HG03457 (cell line): Measurements from ENCODE around the gene PKN1.
"Not testable (repeated sequence)": the region's sequence is repeated elsewhere in the genome, so short reads cannot be mapped to it uniquely, and the experiment has no call there.

Source experiments
- ATAC-seq: cut with Tn5 transposase; IDR thresholded peaks from one replicate; pipeline ENCODE4 v1.9.1; 2021; ENCODE audit warnings: moderate number of reproducible peaks; ENCODE audit not compliant: unreplicated experiment

PKN1 gene

DNA sequence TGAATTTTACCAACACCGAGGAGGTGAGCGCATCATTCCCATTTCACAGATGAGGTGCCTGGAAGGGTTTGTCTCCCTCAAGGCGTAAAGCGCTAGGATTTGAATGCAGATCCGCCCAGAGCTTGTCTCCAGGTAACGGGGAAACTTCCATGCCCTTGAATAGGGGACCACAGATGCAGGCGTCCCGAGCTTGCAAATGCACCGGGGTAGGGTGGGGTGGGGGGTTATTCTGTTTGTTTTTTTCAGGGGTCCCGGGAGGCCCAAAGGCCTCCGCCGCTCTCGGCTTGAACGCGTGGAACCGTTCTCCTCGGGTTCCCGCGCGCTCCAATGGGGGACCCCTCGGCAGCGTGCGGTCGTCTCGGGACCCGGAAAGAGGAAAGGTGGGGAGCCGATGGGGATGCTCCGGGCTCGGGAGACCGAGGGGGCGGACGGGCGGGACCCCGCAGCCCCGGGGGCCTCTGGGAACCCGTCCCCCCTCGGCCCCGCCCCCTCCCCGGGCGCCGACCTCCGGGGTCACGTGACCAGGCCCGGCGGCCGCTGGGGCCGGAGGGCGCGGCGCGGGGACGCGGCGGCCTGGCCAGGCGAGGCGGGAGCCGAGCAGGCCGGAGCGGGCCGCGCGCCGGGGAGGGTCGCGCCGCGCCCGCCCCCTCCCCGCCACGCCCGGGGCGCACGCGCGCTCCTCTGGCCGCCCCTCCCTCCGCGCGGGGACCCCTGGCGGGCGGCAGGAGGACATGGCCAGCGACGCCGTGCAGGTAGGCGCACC lies at the start of gene PKN1:
Gene PKN1, plus strand, starts transcription at position 516 of the 763 bp plus-strand sequence. Its CDS starts 216 bp downstream, at position 732.
- no peak for ATAC-seq

DNA sequence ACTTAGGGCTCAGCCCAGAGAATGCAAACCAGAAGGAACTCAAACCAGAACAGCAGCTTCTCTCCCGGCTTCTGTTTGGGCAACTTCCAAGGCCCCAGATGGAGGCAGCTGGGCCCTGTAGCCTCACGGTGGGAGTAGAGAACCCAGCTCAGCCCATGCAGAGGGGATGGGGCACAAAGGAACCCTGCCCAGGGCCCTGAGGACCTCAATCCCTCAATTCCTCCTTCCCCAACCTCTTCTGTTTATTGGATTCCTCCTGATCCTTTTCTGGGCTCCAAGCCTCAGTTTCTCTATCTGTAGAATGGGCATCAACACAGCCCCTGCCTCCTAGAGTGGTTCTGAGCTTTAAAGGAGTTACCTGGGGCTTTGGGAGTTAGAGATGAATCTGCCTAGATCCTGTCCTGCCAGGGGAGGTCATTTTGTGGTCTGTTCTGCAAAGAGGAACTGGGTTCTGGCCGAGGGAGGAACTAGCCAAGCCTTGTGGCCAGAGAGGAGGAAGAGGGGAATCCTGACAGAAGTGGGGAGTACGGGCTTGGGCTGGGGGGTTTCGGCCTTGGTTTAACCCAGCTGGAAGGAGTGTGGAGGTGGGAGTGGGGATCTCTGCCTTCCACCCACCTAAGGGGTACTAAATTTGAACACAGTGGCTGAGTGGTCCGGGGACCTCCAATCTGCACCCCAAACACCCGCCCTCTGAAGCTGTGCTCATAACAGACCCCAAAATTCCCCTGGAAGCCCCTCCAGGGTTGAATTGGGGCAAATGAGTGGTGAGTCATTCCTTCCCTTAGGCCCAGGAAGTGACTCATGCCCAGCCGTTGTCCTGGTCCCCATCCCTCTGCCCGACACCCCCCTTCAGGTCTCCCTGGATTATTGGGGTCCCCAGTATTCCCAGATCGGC lies 49.2 kb upstream of the PKN1 start:
- no peak for ATAC-seq

- no peak for ATAC-seq
Observed at GRCh38 chr19:14385492-14385891, 47.6 kb upstream of the PKN1 start.

DNA sequence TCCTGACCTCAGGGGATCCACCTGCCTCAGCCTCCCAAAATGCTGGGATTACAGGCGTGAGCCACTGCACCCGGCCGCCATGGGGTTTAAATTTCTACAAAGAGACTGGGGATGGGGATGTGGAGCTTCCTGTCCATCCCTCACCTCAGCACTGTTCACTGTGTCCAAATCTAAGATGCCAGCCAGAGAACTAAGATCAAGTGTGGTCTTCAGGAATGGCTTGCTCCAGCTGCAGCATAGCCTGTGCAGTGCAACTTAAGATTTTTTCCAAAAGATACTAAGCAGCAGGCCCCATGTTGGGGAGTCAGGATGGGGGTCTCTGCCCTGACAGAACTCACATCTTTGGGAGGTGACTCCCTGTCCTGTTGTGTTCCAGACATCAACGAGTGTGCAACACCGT lies 42.6 kb upstream of the PKN1 start:
- no peak for ATAC-seq

DNA sequence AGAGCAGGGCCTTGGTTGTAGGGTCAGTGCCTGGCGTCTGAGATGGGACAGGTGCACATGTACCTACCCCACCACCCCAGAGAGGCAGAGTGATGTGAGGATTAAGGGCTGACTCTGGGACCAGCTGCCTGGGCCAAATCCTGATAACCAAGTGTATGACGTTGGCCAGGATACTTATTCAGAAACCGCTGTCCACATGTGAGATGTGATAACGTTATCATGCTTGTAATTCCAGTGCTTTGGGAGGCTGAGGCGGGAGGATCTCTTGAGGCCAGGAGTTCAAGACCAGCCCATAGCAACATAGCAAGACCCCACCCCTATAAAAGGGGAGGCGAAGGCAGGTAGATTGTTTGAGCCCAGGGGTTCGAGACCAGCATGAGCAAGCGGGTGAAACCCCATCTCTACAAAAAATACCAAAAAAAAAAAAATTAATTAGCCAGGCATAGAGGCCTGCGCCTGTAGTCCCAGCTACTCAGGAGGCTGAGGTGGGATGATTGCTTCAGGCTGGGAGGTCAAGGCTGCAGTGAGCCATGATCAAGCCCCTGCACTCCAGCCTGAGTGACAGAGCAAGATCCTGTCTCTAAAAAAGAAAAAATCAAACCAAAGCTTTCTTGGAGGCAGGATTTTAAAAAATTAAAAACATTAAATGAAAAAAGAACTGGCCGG lies 41.8 kb upstream of the PKN1 start:
- ATAC-seq: no peak

DNA sequence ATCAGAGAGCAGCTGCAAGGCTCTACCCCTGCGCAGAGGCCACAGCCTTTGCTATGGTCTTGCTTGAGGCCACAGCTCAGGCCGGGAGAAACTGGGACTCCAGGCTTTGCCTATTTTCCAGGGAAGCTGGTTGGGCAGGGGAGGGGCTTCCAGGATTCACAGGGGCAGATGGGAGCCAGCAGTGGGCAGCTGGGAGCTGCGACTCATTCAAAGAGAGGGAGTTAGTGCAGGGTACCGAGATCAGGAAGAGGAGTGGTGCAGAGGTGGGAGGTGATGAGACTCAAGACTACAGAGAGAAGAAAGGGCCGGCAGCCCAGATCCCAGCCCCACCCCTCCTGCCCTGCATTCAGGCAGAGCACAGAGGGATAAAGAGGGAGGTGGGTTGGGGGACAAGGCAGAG lies 39.8 kb upstream of the PKN1 start:
- ATAC-seq: no peak

DNA sequence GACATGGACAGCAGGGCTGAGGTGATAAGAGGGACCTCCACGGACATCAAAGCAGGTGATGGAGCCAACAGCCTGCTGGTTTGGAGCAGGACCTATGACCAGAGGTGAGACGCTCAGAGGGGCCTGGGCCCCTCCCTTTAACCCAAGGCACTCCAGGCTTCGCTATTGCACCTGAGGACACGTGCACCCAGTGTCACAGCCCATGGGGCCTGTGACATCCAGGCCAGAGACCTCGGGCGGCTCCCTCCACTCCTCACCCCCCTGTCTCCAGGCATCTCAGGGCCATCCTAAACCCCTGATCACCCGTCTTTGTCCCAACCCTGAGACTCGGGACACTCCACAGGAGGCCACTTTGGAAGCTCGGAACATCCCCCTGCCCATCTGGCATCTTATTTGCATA lies 38.9 kb upstream of the PKN1 start:
- ATAC-seq: no peak

DNA sequence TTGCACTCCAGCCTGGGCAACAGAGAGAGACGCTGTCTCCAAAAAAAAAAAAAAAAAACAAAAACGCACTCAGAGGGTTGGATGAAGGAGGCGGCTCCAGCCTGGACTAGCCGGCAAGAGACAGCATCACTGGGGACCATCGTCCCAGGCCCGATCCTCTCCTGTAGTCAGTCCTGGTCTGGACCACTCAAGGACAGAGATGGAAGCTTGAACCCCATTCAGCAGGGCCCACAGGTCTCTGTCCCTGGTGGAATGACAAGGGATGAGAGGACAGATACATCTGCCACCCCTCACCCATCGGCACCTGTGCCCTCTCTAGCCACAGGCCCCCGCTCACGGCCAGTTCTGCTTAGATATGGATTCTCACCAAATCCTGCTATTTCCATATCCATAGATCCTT lies 37.8 kb upstream of the PKN1 start:
- ATAC-seq: no peak

GRCh38 chr19:14395710-14396336 lies 37.3 kb upstream of the PKN1 start:
- ATAC-seq: no peak

GRCh38 chr19:14396730-14397129 lies 36.4 kb upstream of the PKN1 start:
- ATAC-seq: not testable (repeated sequence)

DNA sequence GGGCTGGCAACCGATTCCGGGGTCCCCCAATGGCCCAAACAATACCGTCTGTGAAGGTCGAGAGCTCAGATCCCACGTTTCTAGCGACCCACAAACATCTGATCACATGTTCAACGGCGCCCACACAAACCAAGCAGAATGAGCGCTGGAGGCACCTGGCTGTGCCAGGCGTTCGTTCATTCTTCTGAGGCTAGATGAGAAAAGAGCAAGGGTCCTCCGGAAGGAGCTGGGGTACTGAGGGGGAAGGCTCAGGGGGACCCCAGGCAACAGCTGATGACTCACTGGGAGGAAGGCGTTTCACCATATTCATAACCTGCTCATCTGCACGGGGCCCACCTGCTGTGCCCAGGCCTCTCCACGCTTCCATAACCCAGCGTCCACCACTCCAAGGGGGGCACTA lies 35.9 kb upstream of the PKN1 start:
- not testable (repeated sequence) for ATAC-seq

GRCh38 chr19:14400951-14401431 lies 32.1 kb upstream of the PKN1 start:
- ATAC-seq: no peak

- no peak for ATAC-seq
Observed at GRCh38 chr19:14401468-14402195, 31.5 kb upstream of the PKN1 start.

DNA sequence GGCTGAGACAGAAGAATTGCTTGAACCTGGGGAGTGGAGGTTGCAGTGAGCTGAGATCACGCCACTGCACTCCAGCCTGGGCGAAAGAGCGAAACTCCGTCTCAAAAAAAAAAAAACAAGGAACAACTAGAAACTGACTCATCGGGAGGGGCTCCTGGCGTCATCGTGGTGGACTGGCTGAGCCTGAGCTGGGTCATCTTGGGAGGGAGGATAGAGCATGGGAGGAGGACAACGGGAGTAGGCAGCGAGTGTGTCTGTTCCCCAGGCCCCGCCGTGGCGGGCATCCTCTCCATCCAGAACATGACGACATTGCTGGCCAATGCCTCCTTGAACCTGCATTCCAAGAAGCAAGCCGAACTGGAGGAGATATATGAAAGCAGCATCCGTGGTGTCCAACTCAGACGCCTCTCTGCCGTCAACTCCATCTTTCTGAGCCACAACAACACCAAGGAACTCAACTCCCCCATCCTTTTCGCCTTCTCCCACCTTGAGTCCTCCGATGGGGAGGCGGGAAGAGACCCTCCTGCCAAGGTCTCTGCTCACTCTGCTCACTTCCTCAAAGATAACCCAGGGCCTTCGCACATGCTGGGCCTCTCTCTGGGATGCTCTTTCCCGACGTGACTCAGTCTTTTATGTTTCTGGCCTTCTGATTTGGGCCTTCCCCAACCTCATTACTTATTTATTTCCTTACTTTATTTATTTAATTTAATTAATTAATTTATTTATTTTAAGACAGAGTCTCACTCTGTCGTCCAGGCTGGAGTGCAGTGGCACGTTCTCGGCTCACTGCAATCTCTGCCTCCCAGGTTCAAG lies 30.6 kb upstream of the PKN1 start:
- ATAC-seq: no peak

GRCh38 chr19:14403145-14403930 lies 29.8 kb upstream of the PKN1 start:
- not testable (repeated sequence) for ATAC-seq

DNA sequence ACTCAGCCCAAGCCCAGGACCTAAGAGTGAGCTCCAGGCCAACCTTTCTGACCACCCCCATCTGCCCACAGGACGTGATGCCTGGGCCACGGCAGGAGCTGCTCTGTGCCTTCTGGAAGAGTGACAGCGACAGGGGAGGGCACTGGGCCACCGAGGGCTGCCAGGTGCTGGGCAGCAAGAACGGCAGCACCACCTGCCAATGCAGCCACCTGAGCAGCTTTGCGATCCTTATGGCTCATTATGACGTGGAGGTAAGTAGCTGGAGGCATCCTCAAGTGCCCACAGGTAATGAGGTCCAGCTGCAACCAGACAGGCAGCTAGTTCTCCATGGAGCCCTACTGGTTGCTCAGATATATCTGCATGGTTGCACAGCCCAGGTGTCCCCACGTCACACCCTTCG lies 28.8 kb upstream of the PKN1 start:
- ATAC-seq: no peak

GRCh38 chr19:14405380-14405757 lies 27.7 kb upstream of the PKN1 start:
- ATAC-seq: no peak

DNA sequence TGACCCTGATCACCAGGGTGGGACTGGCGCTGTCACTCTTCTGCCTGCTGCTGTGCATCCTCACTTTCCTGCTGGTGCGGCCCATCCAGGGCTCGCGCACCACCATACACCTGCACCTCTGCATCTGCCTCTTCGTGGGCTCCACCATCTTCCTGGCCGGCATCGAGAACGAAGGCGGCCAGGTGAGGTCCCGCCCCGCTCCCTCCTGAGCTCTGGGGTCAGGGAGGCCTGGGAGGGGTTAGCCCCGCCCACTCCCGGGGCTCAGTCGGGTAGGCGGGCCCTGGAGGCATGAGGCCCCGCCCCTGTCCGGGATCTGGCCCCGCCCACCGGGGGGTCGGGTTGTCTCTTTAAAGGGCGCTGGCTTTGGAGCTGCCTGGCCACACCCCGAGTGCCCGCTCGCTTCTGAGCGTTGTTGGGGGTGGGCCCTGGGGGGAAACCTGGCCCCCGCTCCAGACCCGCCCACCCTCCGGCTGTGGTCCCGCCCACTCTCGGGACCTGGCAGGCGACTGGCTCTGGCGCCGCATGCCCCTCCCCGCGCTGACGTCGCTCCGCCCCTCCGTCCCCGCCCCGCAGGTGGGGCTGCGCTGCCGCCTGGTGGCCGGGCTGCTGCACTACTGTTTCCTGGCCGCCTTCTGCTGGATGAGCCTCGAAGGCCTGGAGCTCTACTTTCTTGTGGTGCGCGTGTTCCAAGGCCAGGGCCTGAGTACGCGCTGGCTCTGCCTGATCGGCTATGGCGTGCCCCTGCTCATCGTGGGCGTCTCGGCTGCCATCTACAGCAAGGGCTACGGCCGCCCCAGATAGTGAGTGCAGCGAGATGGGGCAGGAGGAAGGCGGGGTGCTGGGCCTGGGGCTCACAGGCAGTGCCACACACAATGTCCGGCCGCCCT lies 27.1 kb upstream of the PKN1 start:
- peak; percentile 45 for ATAC-seq
